ENCODE measurements around the gene DDAH2.

- TF ChIP-seq POLR2AphosphoS5 (IDR thresholded peaks at IDR 0.05; ENCODE audit: low read depth, low read length) (no peak), TAF1 (IDR thresholded peaks at IDR 0.05; ENCODE audit: borderline replicate concordance, insufficient read depth, low read length) (no peak), REST (IDR thresholded peaks at IDR 0.05; ENCODE audit: insufficient read depth in 1 of 2, low read depth in 2 of 2, low read length in 2 of 2) (no peak), SIN3A (IDR thresholded peaks at IDR 0.05; ENCODE audit: borderline replicate concordance, insufficient read depth, low read length) (no peak), FOXP2 (optimal IDR thresholded peaks at IDR 0.05; ENCODE audit: borderline replicate concordance, extremely low read depth, extremely low read length, insufficient read depth) (no peak)
Measured at GRCh38 chr6:31700740-31701401, 28.2 kb downstream of the DDAH2 start.
